Stomach smooth muscle (tissue), 2 donors: ENCODE results near the gene AARS2.

Experiments used
- H3K27ac ChIP-seq: one replicate; pipeline ENCODE4 v1.7.0; 2013; ENCODE audit warnings: mild to moderate bottlenecking, low read length, inconsistent platforms
- H3K27me3 ChIP-seq, 2 donors: one replicate each; pipeline ENCODE4 v1.7.0; 2013; ENCODE audit warnings: low read length in 2 of 2; ENCODE audit not compliant: insufficient read depth in 2 of 2, control insufficient read depth in 1 of 2
- H3K36me3 ChIP-seq, 2 donors: one replicate each; pipeline ENCODE4 v1.7.0; 2013; ENCODE audit warnings: low read length in 2 of 2; ENCODE audit not compliant: control insufficient read depth in 2 of 2, insufficient read depth in 2 of 2
- H3K4me1 ChIP-seq: one replicate; pipeline ENCODE4 v1.7.0; 2013; ENCODE audit warnings: low read length; ENCODE audit not compliant: control insufficient read depth, insufficient read depth
- H3K4me3 ChIP-seq, 2 donors: one replicate each; pipeline ENCODE4 v1.7.0; 2013; ENCODE audit warnings: low read length in 2 of 2
- H3K9ac ChIP-seq, 2 donors: one replicate each; pipeline ENCODE4 v1.7.0; 2013; ENCODE audit warnings: low read length in 2 of 2, mild to moderate bottlenecking in 1 of 2
- H3K9me3 ChIP-seq, 2 donors: one replicate each; pipeline ENCODE4 v1.7.0; 2013; ENCODE audit warnings: low read length in 2 of 2; ENCODE audit not compliant: control insufficient read depth in 2 of 2
- donor health status: healthy.
- donor health status: Pancreatic carcinoma.

Gene AARS2

DNA sequence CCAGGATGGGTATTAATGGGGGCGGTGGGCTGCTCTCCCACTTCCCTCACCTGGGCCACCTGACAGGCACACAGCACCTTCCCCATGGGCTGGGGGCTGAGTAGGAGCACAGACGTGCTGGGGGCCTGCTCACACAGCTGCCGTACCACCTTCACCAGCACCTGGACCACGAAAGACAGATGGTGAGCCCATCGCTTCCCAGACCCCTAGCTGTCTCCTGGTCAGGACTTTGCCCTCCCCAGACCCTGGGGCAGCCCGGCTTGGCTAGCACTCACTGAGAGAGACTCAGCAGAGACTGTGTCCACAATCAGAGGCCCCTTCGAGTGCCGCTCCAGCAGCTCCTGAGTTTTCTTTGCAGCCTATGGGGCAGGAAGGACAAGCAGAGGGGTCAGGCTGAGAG, 12.0 kb downstream of the AARS2 start:
- H3K36me3 ChIP-seq = peaks cover 28 to 45% of the 10 kb centered on the region in 2 donors
- peaks cover 14 to 18% of the 10 kb centered on the region in 2 donors for H3K27me3 ChIP-seq
- H3K9ac ChIP-seq = no peak overlapping the region
- no peak overlapping the region for H3K27ac ChIP-seq
- no peak overlapping the region for H3K4me3 ChIP-seq
- H3K4me1 ChIP-seq = peaks cover 15% of the 10 kb centered on the region
- no peaks in the 10 kb centered on the region for H3K9me3 ChIP-seq

DNA sequence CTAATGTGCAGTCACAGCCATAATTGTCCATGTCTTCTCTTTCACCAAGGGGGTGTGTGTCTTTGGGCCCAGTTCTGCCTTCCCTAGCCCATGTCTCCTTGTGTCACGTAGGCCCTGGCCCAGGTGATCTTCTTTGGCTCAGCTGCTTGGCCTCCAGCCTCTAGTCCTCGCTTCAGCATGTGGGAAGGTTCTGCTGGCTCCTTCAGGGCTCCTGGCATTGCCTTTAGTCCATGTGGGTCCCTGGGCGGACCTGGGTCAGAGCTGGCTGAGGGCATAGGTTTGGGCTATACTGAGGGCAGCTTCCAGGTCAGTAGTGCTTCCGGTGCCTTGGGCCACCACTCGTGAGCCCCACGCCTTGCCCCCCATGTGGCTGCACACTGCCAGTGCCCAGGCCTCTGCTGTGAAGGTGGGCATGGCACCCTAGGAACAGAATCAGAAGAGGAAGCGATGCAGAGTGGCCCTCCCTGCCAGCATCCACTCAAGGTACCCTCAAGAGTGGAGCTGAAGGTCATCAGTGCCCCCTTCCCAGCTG, 12.8 kb downstream of the AARS2 start:
- Histone ChIP-seq H3K27me3 (peaks cover 20 to 22% of the 10 kb centered on the region in 2 donors), H3K9ac (no peak overlapping the region), H3K4me3 (no peak overlapping the region), H3K27ac (no peak overlapping the region), H3K9me3 (no peaks in the 10 kb centered on the region), H3K4me1 (peaks cover 15% of the 10 kb centered on the region), H3K36me3 (peaks cover 28 to 38% of the 10 kb centered on the region in 2 donors)

DNA sequence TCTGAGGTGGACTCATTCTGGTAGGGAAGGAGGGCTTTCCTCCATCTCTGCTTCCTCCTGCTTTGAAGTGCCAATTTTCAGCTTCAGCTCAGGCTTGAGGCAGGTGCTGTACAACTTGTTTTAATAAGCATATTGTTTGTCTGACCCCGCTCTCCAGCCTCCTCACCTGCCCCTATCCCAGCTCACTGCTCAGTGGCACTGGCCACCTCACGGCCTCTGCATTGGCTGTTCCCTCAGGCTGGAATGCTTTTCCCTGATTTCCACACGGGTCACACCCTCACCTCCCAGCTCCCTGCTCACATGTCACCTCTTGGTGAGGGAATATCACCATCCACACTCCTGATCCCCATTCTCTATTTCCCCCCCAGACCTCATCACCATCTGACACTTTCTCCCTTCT, 14.3 kb downstream of the AARS2 start:
- peaks cover 15% of the 10 kb centered on the region for H3K4me1 ChIP-seq
- H3K4me3 ChIP-seq = no peak overlapping the region
- peaks cover 27 to 29% of the 10 kb centered on the region in 2 donors for H3K27me3 ChIP-seq
- no peaks in the 10 kb centered on the region for H3K9me3 ChIP-seq
- H3K36me3 ChIP-seq = peaks cover 25 to 26% of the 10 kb centered on the region in 2 donors
- no peak overlapping the region for H3K9ac ChIP-seq
- no peak overlapping the region for H3K27ac ChIP-seq

- H3K4me1 ChIP-seq = peaks cover 15% of the 10 kb centered on the region
- peaks cover 30 to 34% of the 10 kb centered on the region in 2 donors for H3K27me3 ChIP-seq
- no peak overlapping the region for H3K27ac ChIP-seq
- peak overlapping the region; percentile 62 to 69 for H3K4me3 ChIP-seq
- H3K36me3 ChIP-seq = peaks cover 19 to 21% of the 10 kb centered on the region in 2 donors
- no peaks in the 10 kb centered on the region for H3K9me3 ChIP-seq
- no peak overlapping the region for H3K9ac ChIP-seq
Observed at GRCh38 chr6:44298055-44298803, 14.9 kb downstream of the AARS2 start.

DNA sequence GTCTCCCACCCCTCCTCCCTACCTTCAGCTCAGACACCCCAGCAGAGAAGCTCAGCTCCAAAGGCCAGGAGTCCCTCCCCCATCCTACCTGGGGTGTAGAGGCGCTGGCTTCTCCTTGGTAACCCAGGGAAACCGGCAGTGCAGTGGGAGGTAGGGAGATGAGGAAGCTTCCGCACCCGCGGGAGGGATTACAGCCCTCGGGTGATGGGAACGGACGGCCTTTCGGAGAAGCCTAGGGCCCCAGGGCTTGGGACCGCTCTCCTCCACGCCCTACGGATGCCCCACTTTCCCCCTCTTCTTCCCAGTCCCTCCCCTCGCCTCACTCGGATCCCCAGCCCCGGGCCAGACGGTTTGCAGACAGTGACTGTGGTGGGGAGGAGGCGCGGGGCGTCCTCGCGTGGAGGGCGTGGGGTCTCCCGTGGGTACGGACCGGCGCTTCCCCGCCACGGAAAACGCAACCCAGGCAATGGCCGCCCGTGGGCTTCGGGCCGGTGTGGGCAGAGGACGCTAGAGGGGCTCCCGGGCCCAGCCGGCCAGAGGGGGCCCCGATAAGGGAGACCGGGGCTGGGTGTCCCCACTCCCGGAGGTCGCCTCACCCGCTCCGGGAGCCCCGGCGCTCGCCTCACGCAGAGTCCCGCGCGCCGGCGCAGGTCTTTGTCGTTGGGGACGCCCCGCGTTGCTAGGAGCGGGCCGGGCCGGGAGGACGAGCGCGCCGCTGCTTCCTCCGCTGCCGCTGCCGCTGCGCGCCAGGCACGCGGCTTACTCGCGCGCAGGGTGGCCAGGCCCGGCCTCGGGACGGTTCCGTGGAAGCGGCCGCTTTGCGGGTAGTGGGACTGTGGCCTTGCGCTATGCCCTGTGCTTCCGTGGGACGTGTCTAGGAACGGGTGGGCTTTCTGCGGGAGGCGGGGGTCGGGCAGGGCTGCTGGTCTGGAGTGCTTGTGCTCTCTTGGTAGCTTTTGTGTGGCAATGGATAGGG, 15.8 kb downstream of the AARS2 start:
- H3K27ac ChIP-seq = no peak overlapping the region
- peaks cover 10 to 13% of the 10 kb centered on the region in 2 donors for H3K36me3 ChIP-seq
- no peak overlapping the region for H3K9ac ChIP-seq
- H3K9me3 ChIP-seq = no peaks in the 10 kb centered on the region
- H3K27me3 ChIP-seq = peaks cover 36 to 40% of the 10 kb centered on the region in 2 donors
- H3K4me1 ChIP-seq = peaks cover 15% of the 10 kb centered on the region
- peak overlapping the region; percentile 62 to 69 for H3K4me3 ChIP-seq

DNA sequence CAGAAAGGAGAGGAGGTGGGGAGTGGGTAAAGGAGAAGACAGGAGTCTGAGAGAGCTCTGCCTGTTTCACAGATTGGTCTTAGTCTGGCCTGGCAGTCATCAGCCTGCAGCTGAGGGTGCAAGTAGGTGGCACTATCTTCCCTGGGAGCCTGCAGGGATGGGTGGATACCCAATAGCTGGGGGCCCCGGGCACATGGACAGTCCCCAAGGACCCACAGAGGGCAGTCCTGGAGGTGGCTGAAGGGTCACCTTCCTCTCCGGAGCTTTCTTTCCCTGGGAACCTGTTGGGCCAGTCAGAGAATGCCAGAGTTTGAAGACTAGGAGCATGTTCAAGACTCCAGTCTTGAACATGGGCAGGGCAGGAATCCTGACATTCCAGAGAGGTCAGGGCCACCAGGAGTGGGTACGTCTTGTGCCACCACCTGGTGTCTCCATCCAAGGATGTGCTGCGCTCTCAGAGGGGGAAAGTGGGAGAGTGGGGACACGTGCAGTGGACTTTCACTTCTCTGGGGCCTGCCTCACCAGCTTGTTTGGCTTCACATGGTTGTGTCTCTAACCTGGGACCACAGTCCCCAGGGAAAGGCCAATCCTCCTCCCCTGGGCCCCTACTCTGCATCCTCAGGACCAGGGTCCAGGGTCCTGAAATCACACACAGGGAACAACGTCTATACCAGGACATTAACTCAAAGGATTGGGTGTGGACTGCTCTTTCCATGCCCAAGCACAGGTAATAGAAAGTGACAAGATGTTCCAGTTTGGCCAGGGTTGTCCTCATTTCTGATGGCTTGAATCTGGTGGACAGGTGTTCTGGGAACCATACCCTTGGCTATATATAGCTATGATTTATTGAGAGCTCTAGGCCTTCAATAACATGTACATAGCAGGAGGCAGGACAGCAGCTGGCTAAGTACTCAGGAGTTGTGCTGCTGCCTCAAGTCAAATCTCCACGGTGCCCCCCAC, 18.0 kb downstream of the AARS2 start:
- Histone ChIP-seq H3K9ac (no peak overlapping the region), H3K9me3 (no peaks in the 10 kb centered on the region), H3K36me3 (peaks cover 0 to under 1% of the 10 kb centered on the region in 2 donors), H3K4me1 (peaks cover 15% of the 10 kb centered on the region), H3K27ac (no peak overlapping the region), H3K27me3 (peaks cover 53 to 54% of the 10 kb centered on the region in 2 donors), H3K4me3 (no peak overlapping the region)

DNA sequence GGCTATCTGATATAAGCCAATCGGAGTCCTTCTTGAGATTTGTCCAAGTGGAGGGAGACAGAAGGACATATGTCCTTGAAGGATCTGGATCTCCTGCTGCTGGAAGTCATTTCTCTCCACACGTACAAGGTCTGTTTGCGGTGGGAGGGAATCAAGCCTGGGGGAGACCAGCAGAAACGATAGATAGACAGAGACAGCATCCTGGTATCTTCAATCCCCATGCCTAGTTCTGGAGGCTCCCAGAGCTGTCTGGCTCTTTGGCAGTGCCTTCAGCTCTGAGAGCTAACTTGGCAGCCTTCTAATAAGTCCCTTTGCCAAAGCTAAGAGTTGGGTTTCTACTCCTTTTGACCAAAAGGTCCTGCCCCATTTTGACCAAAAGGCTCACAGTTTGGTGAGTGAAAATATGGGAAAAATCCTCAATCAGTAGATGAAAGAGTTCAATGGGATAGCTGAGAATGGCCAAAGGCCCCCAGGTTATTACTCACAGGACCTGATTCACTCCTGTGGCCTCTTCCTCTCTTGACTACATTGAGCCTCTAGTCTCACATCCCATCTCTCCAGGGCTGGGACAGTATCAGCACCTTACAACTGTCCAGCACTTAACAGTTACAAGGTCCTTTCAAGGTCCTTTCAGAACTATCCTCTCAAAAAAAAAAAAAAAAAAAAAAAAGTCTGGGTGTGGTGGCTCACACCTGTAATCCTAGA, 20.3 kb downstream of the AARS2 start:
- Histone ChIP-seq H3K36me3 (no peaks in the 10 kb centered on the region), H3K27me3 (peaks cover 58 to 64% of the 10 kb centered on the region in 2 donors), H3K9me3 (no peaks in the 10 kb centered on the region), H3K27ac (no peak overlapping the region), H3K4me3 (no peak overlapping the region), H3K9ac (no peak overlapping the region), H3K4me1 (peaks cover 13% of the 10 kb centered on the region)

DNA sequence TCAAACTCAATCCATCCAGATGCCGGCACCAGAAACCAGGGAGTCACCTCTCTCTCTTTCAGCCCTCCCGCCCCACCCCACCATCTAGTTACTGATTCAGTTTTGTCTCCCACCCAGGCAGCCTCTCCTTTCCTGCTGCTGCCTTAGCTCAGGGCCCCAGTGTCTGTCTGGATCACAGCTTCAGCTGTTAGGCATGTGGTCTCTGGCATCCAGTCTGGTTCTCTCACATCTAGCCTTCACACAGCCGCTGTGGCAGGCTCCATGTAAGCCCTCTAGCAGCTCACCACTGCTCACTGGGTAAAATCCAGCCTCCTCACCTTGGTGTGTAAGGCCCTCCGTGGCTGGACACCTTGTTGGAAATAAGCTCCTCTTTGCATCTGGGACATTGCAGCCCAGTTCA, 21.3 kb downstream of the AARS2 start:
- Histone ChIP-seq H3K27me3 (peaks cover 61 to 64% of the 10 kb centered on the region in 2 donors), H3K4me1 (peaks cover 3% of the 10 kb centered on the region), H3K4me3 (no peak overlapping the region), H3K36me3 (no peaks in the 10 kb centered on the region), H3K27ac (no peak overlapping the region), H3K9ac (no peak overlapping the region), H3K9me3 (no peaks in the 10 kb centered on the region)

DNA sequence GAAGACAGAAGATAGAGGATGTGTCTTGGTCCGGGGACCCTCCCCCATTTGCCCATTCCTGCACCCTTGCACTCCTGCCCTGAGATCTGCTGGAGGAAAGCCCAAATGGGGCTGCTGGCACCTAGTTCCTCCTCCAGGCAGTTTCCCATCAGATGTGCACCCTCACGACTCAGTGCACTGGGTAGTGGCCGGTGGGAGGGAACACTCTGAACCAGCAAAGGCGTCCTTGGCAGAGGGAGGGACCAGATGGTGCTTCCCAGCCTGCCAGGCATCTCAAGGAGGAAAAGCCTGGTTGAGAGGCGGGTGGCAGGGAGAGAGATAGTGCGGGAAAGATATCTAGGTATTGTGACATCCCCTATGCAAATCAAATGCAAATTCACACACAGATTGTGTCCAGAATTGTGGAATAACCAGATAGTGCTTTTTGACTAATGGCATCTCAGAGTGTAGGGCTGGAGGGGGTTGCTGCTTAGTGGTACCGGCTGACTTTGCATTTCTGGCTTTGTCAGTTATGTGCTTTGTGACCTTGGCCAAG, 23.4 kb downstream of the AARS2 start:
- H3K4me1 ChIP-seq = no peaks in the 10 kb centered on the region
- H3K36me3 ChIP-seq = no peaks in the 10 kb centered on the region
- H3K9ac ChIP-seq = no peak overlapping the region
- H3K27ac ChIP-seq = no peak overlapping the region
- no peaks in the 10 kb centered on the region for H3K9me3 ChIP-seq
- H3K4me3 ChIP-seq = no peak overlapping the region
- peaks cover 48 to 51% of the 10 kb centered on the region in 2 donors for H3K27me3 ChIP-seq
